ENCODE data around the gene TLN1. TPM values are rescaled to one million over a fixed set of nuclear protein-coding genes. Genes with fewer than 3 reads are reported as not detected.

The TLN1 gene
- total and polyA plus RNA-seq, 2 experiments from 2014 or later: 21.5 to 120 TPM

DNA sequence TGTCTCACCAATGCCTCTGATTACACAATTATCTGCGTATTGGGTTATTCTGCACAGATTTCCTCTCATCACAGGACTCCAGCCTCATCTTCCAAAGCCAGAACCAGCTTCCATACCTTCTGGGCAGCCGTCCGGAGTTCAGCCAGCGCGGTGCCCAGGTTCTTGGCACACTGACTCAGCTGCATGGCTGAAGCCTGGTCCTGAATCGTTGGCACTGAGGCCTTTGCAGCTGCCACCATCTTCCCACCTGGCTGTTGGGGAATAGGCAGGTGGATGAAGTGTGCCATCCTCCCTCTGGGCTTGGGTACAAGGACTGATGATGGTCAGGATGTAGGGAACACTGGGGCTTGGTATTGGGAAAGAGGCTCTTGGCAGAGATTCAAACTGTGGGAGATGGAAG is 17.9 kb downstream of the TLN1 start:
- Histone ChIP-seq H3K4me2 (no peak overlapping the region), H3K9me2 (ENCODE audit: insufficient read depth) (no peaks in the 10 kb centered on the region), H3F3A (replicated peaks; ENCODE audit: low read depth) (0 out of 2 replicates have a peak, but pooled peaks cover 3% of the 10 kb centered on the region), H3K27me3 (ENCODE audit: insufficient read depth) (no peaks in the 10 kb centered on the region), H3K36me3 (ENCODE audit: insufficient read depth) (peaks cover 53% of the 10 kb centered on the region), H3K27ac (ENCODE audit: low read depth) (no peak overlapping the region), H2AFZ (no peak overlapping the region), H3K4me3 (no peak overlapping the region), H3K79me2 (replicated peaks; ENCODE audit: insufficient read depth) (no peaks in the 10 kb centered on the region), H4K20me1 (replicated peaks; ENCODE audit: insufficient read depth) (peaks cover 6% of the 10 kb centered on the region), H3K4me1 (ENCODE audit: insufficient read depth) (no peaks in the 10 kb centered on the region)
- H3K4me3 Mint-ChIP-seq: no peak overlapping the region
- DNase-seq (ENCODE audit: low spot score) (no peak), ATAC-seq (no peak)
- no peak overlapping the region for H3K27ac Mint-ChIP-seq
- H3K9me3 Mint-ChIP-seq: no peaks in the 10 kb centered on the region
- H3K27me3 Mint-ChIP-seq (ENCODE audit: insufficient read depth, low read depth, poor library complexity): peaks cover 6% of the 10 kb centered on the region
- H3K36me3 Mint-ChIP-seq (ENCODE audit: low read depth): peaks cover 78% of the 10 kb centered on the region
- peaks cover 4% of the 10 kb centered on the region; the same call in 2 of the 3 replicates for H3K4me1 Mint-ChIP-seq
- TF ChIP-seq, protein P1, sequence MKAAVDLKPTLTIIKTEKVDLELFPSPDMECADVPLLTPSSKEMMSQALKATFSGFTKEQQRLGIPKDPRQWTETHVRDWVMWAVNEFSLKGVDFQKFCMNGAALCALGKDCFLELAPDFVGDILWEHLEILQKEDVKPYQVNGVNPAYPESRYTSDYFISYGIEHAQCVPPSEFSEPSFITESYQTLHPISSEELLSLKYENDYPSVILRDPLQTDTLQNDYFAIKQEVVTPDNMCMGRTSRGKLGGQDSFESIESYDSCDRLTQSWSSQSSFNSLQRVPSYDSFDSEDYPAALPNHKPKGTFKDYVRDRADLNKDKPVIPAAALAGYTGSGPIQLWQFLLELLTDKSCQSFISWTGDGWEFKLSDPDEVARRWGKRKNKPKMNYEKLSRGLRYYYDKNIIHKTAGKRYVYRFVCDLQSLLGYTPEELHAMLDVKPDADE (IDR thresholded peaks at IDR 0.05): no peak
- TF ChIP-seq STAT1 (IDR thresholded peaks at IDR 0.05; ENCODE audit: unreplicated experiment) (no peak), ZNF114 (CRISPR knock-in tag; IDR thresholded peaks at IDR 0.05) (no peak), ZNF331 (CRISPR knock-in tag; IDR thresholded peaks at IDR 0.05; ENCODE audit: low read depth) (no peak), JUNB (IDR thresholded peaks at IDR 0.05; ENCODE audit: unreplicated experiment) (no peak), CREB1 (CRISPR knock-in tag; IDR thresholded peaks at IDR 0.05; ENCODE audit: low read depth) (no peak), EZH2 (IDR thresholded peaks at IDR 0.05; ENCODE audit: low read depth, unreplicated experiment) (no peak), EZH2phosphoT487 (IDR thresholded peaks at IDR 0.05; ENCODE audit: unreplicated experiment) (no peak), POLR2AphosphoS5 (IDR thresholded peaks at IDR 0.05; ENCODE audit: low read depth) (no peak), NANOG (IDR thresholded peaks at IDR 0.05; ENCODE audit: borderline replicate concordance) (no peak)
- TF ChIP-seq, protein P2, sequence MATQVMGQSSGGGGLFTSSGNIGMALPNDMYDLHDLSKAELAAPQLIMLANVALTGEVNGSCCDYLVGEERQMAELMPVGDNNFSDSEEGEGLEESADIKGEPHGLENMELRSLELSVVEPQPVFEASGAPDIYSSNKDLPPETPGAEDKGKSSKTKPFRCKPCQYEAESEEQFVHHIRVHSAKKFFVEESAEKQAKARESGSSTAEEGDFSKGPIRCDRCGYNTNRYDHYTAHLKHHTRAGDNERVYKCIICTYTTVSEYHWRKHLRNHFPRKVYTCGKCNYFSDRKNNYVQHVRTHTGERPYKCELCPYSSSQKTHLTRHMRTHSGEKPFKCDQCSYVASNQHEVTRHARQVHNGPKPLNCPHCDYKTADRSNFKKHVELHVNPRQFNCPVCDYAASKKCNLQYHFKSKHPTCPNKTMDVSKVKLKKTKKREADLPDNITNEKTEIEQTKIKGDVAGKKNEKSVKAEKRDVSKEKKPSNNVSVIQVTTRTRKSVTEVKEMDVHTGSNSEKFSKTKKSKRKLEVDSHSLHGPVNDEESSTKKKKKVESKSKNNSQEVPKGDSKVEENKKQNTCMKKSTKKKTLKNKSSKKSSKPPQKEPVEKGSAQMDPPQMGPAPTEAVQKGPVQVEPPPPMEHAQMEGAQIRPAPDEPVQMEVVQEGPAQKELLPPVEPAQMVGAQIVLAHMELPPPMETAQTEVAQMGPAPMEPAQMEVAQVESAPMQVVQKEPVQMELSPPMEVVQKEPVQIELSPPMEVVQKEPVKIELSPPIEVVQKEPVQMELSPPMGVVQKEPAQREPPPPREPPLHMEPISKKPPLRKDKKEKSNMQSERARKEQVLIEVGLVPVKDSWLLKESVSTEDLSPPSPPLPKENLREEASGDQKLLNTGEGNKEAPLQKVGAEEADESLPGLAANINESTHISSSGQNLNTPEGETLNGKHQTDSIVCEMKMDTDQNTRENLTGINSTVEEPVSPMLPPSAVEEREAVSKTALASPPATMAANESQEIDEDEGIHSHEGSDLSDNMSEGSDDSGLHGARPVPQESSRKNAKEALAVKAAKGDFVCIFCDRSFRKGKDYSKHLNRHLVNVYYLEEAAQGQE (IDR thresholded peaks at IDR 0.05; ENCODE audit: unreplicated experiment): no peak
- TF ChIP-seq, protein P3, sequence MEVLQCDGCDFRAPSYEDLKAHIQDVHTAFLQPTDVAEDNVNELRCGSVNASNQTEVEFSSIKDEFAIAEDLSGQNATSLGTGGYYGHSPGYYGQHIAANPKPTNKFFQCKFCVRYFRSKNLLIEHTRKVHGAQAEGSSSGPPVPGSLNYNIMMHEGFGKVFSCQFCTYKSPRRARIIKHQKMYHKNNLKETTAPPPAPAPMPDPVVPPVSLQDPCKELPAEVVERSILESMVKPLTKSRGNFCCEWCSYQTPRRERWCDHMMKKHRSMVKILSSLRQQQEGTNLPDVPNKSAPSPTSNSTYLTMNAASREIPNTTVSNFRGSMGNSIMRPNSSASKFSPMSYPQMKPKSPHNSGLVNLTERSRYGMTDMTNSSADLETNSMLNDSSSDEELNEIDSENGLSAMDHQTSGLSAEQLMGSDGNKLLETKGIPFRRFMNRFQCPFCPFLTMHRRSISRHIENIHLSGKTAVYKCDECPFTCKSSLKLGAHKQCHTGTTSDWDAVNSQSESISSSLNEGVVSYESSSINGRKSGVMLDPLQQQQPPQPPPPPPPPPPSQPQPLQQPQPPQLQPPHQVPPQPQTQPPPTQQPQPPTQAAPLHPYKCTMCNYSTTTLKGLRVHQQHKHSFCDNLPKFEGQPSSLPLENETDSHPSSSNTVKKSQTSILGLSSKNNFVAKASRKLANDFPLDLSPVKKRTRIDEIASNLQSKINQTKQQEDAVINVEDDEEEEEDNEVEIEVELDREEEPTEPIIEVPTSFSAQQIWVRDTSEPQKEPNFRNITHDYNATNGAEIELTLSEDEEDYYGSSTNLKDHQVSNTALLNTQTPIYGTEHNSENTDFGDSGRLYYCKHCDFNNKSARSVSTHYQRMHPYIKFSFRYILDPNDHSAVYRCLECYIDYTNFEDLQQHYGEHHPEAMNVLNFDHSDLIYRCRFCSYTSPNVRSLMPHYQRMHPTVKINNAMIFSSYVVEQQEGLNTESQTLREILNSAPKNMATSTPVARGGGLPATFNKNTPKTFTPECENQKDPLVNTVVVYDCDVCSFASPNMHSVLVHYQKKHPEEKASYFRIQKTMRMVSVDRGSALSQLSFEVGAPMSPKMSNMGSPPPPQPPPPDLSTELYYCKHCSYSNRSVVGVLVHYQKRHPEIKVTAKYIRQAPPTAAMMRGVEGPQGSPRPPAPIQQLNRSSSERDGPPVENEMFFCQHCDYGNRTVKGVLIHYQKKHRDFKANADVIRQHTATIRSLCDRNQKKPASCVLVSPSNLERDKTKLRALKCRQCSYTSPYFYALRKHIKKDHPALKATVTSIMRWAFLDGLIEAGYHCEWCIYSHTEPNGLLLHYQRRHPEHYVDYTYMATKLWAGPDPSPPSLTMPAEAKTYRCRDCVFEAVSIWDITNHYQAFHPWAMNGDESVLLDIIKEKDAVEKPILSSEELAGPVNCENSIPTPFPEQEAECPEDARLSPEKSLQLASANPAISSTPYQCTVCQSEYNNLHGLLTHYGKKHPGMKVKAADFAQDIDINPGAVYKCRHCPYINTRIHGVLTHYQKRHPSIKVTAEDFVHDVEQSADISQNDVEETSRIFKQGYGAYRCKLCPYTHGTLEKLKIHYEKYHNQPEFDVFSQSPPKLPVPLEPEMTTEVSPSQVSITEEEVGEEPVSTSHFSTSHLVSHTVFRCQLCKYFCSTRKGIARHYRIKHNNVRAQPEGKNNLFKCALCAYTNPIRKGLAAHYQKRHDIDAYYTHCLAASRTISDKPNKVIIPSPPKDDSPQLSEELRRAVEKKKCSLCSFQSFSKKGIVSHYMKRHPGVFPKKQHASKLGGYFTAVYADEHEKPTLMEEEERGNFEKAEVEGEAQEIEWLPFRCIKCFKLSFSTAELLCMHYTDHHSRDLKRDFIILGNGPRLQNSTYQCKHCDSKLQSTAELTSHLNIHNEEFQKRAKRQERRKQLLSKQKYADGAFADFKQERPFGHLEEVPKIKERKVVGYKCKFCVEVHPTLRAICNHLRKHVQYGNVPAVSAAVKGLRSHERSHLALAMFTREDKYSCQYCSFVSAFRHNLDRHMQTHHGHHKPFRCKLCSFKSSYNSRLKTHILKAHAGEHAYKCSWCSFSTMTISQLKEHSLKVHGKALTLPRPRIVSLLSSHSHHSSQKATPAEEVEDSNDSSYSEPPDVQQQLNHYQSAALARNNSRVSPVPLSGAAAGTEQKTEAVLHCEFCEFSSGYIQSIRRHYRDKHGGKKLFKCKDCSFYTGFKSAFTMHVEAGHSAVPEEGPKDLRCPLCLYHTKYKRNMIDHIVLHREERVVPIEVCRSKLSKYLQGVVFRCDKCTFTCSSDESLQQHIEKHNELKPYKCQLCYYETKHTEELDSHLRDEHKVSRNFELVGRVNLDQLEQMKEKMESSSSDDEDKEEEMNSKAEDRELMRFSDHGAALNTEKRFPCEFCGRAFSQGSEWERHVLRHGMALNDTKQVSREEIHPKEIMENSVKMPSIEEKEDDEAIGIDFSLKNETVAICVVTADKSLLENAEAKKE (CRISPR knock-in tag; IDR thresholded peaks at IDR 0.05): no peak
- TF ChIP-seq, protein P4, sequence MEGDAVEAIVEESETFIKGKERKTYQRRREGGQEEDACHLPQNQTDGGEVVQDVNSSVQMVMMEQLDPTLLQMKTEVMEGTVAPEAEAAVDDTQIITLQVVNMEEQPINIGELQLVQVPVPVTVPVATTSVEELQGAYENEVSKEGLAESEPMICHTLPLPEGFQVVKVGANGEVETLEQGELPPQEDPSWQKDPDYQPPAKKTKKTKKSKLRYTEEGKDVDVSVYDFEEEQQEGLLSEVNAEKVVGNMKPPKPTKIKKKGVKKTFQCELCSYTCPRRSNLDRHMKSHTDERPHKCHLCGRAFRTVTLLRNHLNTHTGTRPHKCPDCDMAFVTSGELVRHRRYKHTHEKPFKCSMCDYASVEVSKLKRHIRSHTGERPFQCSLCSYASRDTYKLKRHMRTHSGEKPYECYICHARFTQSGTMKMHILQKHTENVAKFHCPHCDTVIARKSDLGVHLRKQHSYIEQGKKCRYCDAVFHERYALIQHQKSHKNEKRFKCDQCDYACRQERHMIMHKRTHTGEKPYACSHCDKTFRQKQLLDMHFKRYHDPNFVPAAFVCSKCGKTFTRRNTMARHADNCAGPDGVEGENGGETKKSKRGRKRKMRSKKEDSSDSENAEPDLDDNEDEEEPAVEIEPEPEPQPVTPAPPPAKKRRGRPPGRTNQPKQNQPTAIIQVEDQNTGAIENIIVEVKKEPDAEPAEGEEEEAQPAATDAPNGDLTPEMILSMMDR (conservative IDR thresholded peaks at IDR 0.05; ENCODE audit: low read depth in 2 of 2): no peak
